ENCODE data around the gene NFYB. TPM values are rescaled to one million over a fixed set of nuclear protein-coding genes. Genes with fewer than 3 reads are reported as not detected.

Gene NFYB
- total and polyA plus RNA-seq, 9 of the 15 experiments (the other 6 are each of a cell fraction or from before 2014, with no cell fraction given), result 14.5 to 51.5 (median 32.3) TPM

- H3K27ac ChIP-seq (ENCODE audit: extremely low read depth, low read depth, low read length), result peak overlapping the region; percentile 77; the same call in 2 of the 3 replicates
- peak overlapping the region; percentile 69 for H3K4me2 ChIP-seq (ENCODE audit: insufficient read depth, low read length)
- in situ Hi-C loops (cut with MboI) (no loop called here), intact Hi-C loops (cut with micrococcal nuclease) (loop anchor here (2.0 kb wide), 1 partner anchor 34 kb away; no protein-coding TSS in a partner anchor)
- peak overlapping the region; percentile 73 to 94 for H3K9ac ChIP-seq (ENCODE audit: insufficient read depth in 1 of 2, low read depth in 2 of 2, low read length in 2 of 2)
- ChIA-PET CTCF (ENCODE audit: low intra/inter-chr PET ratio) (no interaction called here), POLR2A (interaction anchor here (0.8 to 1.7 kb wide), 10 partner anchors 9 to 153 kb away, joined by 3 to 9 read pairs (median 4); no protein-coding TSS in a partner anchor)
- WGBS (ENCODE audit: insufficient coverage, low coverage, missing lambda C conversion rate), result 72% methylated on average over 6 of the region's 7 CpGs
- no peaks in the 10 kb centered on the region for H3K9me1 ChIP-seq (ENCODE audit: control insufficient read depth, insufficient read depth, low read length)
- FAIRE-seq (no peak), DNase-seq (ENCODE audit: extremely low read depth in 1 of 4, low spot score in 3 of 4) (no peak), ATAC-seq (no peak)
- H3K9me3 ChIP-seq (replicated peaks; ENCODE audit: control insufficient read depth, insufficient read depth, low read depth, low read length), result no peaks in the 10 kb centered on the region
- peak overlapping the region; percentile 31 for H3K4me3 ChIP-seq
- no peaks in the 10 kb centered on the region for H4K20me1 ChIP-seq (replicated peaks; ENCODE audit: control insufficient read depth, insufficient read depth, low read length)
- BruUV-seq (replicated peaks), result no TSS peak
- H3K79me2 ChIP-seq (ENCODE audit: control insufficient read depth, insufficient read depth, low read length), result peaks cover 29% of the 10 kb centered on the region
- peaks cover 15% of the 10 kb centered on the region; the same call in 2 of the 3 replicates for H3K36me3 ChIP-seq (ENCODE audit: control insufficient read depth, insufficient read depth, low read length)
- no peaks in the 10 kb centered on the region; a peak in 1 of 5 replicates for H3K27me3 ChIP-seq (ENCODE audit: control insufficient read depth in 2 of 2, insufficient read depth in 2 of 2, low read length in 2 of 2)
- peaks cover 12 to 19% of the 10 kb centered on the region in 2 experiments for H3K4me1 ChIP-seq (replicated peaks in 1 of 2; ENCODE audit: control insufficient read depth in 2 of 2, insufficient read depth in 2 of 2, low read length in 2 of 2)
- H2AFZ ChIP-seq (ENCODE audit: low read depth, low read length), result peak overlapping the region; percentile 87
- no peak for TF ChIP-seq GATAD2A (IDR thresholded peaks at IDR 0.05)
- TF ChIP-seq, protein P1, sequence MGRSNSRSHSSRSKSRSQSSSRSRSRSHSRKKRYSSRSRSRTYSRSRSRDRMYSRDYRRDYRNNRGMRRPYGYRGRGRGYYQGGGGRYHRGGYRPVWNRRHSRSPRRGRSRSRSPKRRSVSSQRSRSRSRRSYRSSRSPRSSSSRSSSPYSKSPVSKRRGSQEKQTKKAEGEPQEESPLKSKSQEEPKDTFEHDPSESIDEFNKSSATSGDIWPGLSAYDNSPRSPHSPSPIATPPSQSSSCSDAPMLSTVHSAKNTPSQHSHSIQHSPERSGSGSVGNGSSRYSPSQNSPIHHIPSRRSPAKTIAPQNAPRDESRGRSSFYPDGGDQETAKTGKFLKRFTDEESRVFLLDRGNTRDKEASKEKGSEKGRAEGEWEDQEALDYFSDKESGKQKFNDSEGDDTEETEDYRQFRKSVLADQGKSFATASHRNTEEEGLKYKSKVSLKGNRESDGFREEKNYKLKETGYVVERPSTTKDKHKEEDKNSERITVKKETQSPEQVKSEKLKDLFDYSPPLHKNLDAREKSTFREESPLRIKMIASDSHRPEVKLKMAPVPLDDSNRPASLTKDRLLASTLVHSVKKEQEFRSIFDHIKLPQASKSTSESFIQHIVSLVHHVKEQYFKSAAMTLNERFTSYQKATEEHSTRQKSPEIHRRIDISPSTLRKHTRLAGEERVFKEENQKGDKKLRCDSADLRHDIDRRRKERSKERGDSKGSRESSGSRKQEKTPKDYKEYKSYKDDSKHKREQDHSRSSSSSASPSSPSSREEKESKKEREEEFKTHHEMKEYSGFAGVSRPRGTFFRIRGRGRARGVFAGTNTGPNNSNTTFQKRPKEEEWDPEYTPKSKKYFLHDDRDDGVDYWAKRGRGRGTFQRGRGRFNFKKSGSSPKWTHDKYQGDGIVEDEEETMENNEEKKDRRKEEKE (IDR thresholded peaks at IDR 0.05; ENCODE audit: borderline replicate concordance in 1 of 2, control insufficient read depth in 1 of 2, low read depth in 2 of 2, low read length in 1 of 2), result no peak
- TF ChIP-seq ZNF584 (CRISPR knock-in tag; IDR thresholded peaks at IDR 0.05; ENCODE audit: low read depth), result peak; percentile 3; the same call in 1 of the 2 replicates
- no peak for TF ChIP-seq FOS (IDR thresholded peaks at IDR 0.05; ENCODE audit: extremely low read depth, insufficient read length)
- TF ChIP-seq SOX6 (IDR thresholded peaks at IDR 0.05), result no peak
- no peak for TF ChIP-seq NRF1 (conservative IDR thresholded peaks at IDR 0.05 in 1 of 2, IDR thresholded peaks at IDR 0.05 in 1 of 2)
- TF ChIP-seq E2F1 (CRISPR knock-in tag; IDR thresholded peaks at IDR 0.05), result 0 out of 2 replicates have a peak, but pooled peaks have one; percentile 31
- TF ChIP-seq MCM5 (IDR thresholded peaks at IDR 0.05; ENCODE audit: low read depth), result no peak
- TF ChIP-seq SP2 (IDR thresholded peaks at IDR 0.05; ENCODE audit: extremely low read depth, low read depth, low read length, poor library complexity, severe bottlenecking), result no peak
- no peak for TF ChIP-seq SMAD3 (CRISPR knock-in tag; conservative IDR thresholded peaks at IDR 0.05)
- TF ChIP-seq, protein P2, sequence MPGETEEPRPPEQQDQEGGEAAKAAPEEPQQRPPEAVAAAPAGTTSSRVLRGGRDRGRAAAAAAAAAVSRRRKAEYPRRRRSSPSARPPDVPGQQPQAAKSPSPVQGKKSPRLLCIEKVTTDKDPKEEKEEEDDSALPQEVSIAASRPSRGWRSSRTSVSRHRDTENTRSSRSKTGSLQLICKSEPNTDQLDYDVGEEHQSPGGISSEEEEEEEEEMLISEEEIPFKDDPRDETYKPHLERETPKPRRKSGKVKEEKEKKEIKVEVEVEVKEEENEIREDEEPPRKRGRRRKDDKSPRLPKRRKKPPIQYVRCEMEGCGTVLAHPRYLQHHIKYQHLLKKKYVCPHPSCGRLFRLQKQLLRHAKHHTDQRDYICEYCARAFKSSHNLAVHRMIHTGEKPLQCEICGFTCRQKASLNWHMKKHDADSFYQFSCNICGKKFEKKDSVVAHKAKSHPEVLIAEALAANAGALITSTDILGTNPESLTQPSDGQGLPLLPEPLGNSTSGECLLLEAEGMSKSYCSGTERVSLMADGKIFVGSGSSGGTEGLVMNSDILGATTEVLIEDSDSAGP (CRISPR knock-in tag; IDR thresholded peaks at IDR 0.05), result no peak
Measured at GRCh38 chr12:104138797-104139152, 765 bp upstream of the NFYB start.

All from K562 (cell line).